ENCODE results near the gene CRYGB.

DNA sequence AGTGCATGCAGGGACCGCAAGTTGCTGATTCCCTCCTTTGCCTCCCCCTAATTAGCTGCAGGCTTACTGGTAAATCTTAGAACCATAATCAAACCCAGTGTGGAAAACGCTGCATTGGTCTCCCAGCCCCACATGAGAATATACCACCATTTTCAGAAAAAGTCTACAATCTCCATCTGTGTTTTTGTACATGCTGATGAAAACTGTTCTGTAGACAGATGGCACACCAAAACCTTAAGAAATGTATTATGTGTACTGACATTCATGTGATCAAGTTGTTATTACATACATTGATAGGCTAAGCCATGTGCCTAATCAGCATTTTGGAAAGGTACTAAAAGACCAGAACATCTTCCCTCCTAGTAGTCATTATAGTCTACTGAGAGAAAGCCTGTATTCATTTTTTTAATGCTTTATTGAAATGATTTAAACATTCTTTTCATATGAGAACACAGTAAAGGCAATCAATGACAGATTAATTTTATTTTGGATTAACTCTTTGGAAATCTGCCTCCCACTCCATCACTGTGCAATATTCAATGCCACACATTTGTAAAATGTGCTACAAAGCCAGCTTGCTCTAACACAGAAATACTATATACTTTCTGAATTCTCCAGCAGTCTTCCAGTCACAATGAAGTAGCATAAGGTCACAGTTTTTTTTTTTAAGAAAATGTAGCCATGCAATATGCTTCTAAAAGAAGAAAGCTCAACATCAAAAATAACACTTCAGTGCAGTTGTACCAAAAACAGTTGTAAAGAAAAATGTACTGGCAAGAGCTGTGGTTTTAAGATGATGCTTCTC, 19.2 kb upstream of the CRYGB start:
- TF ChIP-seq RAD21 (IDR thresholded peaks at IDR 0.05; ENCODE audit: low read depth) (no peak), ZBTB7A (IDR thresholded peaks at IDR 0.05; ENCODE audit: low read depth) (no peak), CREB1 (IDR thresholded peaks at IDR 0.05; ENCODE audit: low read depth) (no peak), TCF12 (IDR thresholded peaks at IDR 0.05; ENCODE audit: low read depth) (no peak), TAF1 (IDR thresholded peaks at IDR 0.05; ENCODE audit: low read depth) (no peak), EP300 (IDR thresholded peaks at IDR 0.05; ENCODE audit: borderline replicate concordance) (no peak), CEBPB (IDR thresholded peaks at IDR 0.05) (no peak), EGR1 (IDR thresholded peaks at IDR 0.05) (no peak), YY1 (IDR thresholded peaks at IDR 0.05; ENCODE audit: low read depth) (no peak), TEAD4 (IDR thresholded peaks at IDR 0.05) (no peak)
- TF ChIP-seq, protein P1, sequence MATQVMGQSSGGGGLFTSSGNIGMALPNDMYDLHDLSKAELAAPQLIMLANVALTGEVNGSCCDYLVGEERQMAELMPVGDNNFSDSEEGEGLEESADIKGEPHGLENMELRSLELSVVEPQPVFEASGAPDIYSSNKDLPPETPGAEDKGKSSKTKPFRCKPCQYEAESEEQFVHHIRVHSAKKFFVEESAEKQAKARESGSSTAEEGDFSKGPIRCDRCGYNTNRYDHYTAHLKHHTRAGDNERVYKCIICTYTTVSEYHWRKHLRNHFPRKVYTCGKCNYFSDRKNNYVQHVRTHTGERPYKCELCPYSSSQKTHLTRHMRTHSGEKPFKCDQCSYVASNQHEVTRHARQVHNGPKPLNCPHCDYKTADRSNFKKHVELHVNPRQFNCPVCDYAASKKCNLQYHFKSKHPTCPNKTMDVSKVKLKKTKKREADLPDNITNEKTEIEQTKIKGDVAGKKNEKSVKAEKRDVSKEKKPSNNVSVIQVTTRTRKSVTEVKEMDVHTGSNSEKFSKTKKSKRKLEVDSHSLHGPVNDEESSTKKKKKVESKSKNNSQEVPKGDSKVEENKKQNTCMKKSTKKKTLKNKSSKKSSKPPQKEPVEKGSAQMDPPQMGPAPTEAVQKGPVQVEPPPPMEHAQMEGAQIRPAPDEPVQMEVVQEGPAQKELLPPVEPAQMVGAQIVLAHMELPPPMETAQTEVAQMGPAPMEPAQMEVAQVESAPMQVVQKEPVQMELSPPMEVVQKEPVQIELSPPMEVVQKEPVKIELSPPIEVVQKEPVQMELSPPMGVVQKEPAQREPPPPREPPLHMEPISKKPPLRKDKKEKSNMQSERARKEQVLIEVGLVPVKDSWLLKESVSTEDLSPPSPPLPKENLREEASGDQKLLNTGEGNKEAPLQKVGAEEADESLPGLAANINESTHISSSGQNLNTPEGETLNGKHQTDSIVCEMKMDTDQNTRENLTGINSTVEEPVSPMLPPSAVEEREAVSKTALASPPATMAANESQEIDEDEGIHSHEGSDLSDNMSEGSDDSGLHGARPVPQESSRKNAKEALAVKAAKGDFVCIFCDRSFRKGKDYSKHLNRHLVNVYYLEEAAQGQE (IDR thresholded peaks at IDR 0.05; ENCODE audit: low read depth): no peak
- TF ChIP-seq, protein P2, sequence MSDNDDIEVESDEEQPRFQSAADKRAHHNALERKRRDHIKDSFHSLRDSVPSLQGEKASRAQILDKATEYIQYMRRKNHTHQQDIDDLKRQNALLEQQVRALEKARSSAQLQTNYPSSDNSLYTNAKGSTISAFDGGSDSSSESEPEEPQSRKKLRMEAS (IDR thresholded peaks at IDR 0.05): no peak

Data from Ishikawa (cell line).